RKO (cell line): ENCODE results near the gene JMJD4.

Experiments used
- DNase-seq: peaks from one replicate; pipeline ENCODE4 v3.0.0-alpha.2; 2016; ENCODE audit warnings: low spot score

The JMJD4 gene

DNA sequence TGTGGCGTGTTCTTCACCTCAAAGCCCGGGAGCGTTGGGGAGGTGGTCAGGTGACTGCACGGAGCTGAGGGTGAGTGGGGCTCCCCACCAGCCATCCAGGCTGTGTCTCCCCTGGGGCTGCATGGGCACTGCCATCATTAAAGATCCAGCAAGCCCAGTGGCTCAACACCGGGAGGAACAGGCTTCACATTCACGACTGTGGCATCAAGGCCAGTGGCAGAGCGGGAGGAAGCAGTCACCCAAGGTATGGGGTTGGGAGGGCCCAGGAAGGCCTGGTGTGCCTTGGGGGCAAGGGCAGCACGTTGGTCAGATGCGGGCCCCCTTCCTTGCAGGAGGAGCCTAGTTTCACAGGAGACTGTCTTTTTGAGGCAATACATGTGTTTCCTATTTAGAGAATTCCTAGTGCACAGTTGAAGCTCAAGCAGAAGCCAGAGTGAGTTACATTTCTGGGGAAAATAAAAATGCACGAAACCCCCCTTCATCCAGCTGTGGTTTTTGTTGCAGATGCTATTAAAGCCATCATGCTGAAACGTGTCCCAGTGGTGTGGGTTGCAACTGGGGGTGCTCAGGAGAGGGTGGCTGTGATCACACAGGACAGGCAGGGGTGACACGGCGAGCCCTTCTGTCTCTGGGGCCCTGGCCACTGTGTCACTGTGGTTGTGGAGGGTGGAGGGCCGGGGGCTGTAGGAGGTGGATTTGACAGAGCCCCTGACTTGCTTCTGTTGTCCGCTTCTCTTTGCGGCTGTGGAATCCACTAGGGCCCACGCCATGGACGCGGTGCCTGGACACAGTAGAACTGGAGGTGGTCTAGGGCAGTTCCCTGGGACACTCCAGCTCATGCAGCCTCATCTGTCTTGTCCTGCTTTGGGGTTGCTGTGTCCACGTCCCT, 34.2 kb upstream of the JMJD4 start:
- no peak for DNase-seq

DNA sequence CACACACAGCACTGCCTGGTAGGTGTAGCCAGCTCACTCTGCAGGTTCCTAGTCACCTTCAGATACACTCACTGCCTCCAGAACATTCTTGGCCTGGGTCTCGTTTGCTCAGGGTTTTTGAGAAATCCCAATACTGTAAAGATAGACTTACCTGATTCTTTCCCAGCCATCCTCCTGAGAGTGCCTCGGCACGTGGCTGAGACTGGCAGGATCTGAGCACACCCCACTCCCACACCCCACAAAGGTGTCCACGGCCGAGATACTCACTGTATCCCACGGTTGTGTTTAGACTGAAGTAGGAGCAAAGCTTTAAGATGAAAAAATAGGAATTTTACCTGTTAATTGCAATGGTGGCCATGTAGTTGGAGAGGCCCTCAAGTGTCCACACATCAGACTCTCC, 33.5 kb upstream of the JMJD4 start:
- DNase-seq, result no peak

DNA sequence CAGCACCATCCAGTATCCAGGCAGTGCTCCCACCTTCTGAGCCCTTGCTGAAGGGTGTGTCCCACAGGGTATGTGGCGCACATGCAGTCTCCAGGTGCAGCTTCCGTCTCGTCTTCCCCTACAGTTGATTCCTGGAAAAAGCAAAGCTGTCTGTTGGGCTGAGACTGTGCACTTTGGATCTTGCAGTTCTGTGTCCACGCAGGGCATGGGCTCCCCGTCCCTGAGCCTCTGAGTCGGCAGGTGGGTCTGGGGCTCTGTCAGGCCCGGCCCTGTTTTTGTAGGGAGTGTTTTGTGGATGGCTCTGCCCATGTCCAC, 33.0 kb upstream of the JMJD4 start:
- no peak for DNase-seq

DNA sequence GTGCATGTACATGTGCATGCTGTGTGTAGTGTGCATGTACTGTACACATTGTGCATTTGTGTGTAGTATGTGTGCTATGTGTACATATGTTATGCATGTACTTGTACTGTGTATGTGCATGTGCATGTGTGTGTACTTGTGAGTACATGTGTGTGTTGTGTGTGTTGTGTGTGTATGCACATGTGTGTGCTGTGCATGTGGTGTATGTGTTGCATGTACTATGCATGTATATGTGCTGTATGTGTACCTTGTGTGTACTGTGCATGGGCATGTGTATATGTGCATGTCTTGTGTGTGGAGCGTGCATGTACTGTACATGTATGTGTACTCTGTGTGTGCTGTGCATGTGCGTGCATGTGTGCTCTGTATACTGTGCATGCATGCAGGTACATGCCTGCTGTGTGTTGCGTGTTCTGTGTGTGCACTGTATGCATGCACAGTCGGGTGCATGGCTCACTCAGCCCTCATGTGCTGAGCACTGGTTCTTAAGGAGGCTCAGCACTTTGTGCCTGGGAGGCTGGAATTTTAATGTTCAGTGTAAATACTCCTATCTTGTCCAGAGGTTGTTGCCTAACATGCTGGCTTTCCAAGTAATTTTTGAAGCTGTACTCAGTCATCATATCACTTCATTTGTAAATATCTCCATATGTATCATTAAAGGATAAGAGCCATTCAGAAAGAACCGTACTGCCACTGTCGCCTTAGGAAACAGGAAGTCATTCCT, 32.5 kb upstream of the JMJD4 start:
- DNase-seq, result no peak

DNA sequence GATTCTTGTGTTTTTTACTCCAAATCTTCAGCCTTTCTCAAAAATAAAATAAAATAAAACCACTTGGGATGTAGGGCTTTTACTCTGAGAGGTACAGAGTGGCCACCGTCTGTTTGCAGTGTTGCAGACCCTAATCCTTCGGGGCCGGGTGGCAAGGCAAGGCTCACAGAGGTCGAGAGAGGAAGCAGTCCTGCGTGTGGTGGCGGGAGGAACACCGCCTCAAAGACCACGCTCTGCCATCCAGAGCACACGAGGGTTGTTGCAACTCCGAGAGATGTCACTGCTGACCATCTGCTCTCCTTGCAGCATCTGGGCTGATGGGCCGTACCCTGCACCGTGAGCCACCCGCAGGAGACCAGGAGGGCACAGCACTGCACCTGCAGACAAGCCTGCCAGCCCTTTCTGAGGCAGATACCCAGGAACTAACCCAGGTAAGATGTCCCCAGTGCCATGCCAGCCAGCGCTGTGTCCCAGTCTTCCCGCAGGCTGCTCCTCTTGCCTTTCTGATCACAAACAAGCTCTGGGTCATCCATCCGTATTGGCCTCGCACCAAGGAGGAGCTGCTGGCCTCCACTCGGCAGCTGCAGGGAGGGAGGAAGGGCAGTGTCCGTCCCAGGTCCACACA, 31.7 kb upstream of the JMJD4 start:
- DNase-seq, result no peak

DNA sequence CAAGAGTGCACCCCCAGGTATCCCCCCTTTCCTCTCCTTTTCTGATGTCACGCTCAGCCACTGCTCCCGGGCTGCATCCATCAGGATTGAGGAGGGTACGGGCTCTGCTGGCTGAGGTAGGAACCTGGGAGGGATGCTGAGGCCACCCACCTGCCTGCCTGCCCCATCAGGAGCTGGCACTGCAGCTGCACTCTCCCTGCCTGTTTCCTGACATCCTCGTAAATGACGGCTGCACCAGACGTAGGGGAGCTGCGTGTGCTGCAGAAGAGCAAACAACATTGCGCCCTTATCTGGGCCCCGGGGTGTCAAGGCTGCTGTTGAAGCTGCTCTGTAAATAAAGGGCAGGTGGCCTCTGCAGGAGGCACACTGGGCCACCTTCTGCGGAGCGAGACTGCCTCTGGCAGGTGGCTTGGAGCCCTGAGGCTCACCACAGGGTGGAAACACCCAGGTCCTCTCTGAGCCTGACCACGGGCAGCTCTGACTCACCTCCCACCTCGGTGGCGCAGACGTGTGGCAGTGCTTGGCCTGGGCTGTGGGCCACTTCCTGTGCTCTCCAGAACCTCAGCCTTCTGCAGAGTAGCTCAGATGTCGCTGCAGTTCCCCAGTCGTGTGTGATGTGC, 31.0 kb upstream of the JMJD4 start:
- DNase-seq, result no peak

DNA sequence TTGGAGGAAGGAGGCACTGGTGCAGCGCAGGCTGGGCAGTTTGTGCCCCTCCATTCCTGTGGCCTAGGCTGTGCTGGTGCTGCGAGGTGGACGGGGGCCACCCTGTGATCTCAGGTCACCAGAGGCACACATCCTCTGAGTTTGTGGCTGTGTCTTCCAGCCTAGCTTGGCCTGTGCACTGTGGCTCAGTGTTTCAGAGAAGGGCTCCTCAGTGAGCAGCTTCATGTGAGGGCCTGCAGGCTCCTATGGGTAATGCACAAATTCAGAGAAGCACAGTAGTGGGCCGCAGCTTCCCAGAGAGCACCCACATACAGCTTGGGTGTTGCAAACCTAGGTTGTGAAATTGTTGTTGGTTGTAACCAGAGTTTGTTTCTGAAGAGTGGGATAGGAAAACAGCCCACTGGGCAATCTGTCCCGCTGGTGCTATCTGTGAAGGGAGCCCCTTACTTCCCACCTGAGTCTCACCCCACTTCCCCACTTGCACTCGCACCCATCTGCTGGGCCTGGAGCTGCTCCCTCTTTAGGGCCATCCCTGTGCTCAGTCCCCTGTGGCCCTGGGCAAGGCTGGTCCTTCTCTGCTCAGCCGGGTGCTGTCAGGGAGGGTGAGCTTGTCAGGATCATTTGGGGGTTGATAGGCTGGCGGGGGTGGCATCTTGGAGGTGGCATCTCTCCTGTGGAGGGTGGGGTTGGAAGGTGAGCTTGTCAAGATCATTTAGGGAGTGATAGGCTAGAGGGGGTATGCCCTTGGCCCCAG, 30.3 kb upstream of the JMJD4 start:
- no peak for DNase-seq

DNA sequence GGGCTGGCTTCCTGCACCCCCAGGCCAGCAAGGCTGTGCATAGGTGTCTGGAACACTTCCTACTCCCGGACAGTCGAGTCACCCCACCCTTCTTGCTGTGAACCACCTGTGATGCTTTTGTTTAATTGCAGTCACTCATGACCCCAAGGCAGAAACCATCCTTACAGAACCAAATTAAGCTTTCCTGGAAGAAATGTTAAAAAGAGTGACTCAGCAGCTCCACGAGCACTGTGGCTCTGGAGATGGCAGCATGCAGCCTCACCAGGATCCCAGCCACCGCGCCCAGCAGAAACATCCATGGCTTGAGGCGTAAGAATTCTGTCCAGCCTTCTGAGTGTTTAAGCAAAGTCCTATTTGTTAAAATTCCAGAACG, 28.9 kb upstream of the JMJD4 start:
- DNase-seq, result no peak

DNA sequence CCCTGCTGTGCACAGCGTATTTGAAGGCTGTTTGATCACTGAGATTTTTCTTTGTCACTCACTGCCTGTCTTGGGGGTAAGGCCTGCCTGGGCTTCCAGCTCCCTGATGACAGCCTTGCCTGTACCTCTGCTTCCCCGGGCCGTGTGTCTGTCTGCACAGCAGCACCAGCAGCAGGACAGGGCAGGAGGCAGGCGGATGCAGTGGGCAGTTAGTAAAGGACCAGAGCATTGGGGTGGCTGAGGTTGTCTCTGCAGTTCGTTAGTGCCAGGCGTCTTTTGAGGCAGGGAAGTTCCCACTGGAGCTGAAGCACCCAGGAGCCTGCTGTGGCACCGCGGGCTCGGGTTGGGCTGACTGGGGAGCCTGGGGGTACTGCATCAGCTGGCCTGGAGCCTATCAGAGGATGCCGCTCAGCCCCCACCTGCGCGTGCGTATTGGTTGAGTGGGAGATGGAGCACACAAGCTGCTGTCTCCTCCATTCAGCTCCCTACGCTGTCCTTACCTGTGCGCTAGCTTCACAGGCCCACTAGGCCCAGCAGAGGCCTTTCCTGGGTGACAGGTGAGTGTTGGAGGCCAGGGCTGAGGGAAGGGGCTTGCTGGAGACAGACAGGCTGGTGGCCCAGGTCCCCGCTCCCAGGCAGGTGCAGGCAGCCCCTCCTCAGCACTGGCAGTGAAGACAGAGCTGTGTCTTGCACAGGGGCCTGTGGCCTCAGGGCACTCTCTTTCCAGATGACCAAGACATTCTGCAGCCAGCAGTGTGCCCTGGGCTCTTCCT, 28.3 kb upstream of the JMJD4 start:
- DNase-seq, result no peak

DNA sequence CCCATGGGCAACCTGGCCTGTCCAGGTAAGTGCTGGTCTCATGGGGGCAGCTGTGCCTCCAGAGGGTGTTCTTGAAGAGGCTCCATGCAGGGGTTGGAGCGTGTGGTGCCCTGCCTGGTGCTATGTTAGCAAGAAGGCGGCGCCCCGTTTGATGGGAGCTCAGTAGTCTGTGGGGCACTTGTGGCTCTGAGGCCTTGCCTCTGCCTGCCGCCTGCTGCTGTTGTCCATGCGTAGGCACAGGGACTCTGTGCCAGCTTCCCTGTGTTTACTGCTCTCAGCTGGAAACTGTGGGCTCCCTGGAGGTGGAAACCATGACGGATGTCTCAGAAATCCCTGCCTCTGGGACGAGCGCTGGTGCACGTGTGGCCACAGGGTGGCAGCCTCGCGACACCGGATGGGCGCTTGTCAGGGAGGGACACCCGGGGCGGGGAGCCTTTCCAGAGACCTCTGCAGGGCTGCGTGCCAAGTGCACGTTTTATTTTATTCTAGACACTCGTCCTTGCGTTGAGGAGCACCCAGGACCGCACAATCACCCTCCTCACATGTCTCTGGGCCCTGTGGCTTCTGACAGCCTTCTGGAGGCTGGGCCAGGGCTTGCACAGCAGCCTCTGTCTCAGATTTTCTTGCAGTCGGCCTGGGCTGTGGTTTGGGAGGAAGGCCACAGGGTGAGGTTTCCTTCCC, 27.3 kb upstream of the JMJD4 start:
- DNase-seq, result peak; percentile 71

DNA sequence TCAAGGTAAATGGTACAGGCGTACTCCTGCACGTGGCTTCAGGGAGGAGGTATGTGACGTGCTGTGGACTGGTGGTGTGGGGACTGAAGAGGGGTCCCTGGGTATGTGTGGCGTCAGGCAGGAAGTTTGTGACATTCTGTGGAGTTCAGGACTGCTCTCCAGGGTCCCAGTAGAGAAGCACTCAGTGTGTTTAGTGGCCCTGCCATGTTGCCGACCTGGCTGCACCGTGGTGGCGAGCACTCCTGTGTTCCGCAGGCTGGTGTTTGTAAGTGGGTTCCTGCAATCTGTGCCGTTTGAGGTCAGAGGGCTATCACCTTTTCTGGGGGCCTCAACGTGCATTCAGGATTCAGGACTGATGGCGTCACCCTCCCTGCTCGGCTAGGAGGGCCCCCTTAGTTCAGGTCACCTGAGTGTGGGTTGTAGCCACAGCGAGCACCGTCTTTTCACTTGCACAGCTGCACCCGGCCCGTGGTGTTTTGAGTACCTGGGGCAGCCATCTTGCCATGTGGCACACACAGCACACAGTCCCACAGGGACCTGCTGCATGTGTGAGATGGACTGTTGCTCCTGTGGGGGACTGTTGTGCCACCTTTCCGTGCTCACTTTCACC, 26.6 kb upstream of the JMJD4 start:
- DNase-seq, result no peak

DNA sequence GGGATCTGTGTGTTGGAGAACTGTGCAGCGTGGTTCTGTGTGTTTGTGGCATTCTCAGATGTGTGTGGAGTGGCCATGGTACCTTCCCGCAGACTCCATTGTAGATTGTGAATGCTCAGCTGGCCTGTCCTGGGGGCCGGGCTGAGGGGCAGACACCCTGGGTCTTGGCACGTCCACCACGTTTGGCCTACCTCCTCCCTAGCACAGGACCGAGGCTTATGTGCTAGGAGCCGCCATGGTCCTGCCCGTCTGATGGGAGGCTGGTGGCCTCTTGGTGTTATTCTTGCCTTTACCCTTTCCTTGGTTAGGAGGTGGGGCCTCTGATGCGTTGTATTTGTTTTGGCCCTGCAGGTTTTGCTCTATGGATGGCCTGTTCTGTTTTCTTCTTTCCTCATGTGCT, 25.3 kb upstream of the JMJD4 start:
- DNase-seq, result no peak

DNA sequence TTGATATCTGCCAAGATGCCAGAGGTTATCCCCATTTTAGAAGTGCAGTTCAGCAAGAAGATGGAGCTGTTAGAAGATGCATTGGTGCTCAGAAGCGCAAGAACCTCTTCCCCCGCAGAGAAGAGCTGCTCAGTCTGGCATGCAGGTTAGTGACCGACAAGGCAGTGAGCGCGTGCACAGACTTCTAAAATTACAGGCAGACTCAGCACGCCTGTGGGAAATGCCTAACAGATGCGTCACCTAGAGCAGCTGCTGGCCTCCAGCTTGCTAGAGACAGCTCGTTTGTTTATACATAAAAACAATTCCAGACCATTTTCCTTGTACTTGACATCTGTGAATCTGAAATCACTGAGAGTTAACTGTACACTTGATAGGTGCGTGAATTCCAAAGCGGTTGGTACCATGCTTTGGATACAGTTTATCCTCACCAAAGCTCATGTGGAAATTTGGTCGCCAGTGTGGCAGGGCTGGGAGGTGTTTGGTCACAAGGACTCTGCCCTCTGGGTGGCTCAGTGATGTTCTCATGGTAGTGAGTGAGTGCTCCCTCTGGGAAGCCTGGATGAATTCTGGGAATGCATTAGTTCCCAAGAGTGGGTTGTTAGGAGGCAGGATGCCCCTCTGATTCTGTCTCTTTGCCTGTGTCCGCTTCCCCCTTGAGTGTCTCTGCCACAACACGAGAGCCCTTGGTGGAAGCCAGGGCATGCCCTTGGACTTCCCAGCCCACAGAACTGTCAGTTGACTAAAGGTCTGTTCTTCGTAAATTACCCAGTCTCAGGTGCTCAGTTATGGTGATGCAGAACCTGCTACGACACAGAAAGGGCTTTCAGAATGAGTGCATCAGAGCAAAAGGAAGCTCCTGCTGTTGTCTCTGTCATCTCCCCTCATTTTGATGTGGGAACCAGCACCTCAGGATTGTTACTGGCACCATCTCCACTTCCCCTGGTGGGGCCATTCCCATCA, 24.5 kb upstream of the JMJD4 start:
- peak; percentile 80 for DNase-seq

DNA sequence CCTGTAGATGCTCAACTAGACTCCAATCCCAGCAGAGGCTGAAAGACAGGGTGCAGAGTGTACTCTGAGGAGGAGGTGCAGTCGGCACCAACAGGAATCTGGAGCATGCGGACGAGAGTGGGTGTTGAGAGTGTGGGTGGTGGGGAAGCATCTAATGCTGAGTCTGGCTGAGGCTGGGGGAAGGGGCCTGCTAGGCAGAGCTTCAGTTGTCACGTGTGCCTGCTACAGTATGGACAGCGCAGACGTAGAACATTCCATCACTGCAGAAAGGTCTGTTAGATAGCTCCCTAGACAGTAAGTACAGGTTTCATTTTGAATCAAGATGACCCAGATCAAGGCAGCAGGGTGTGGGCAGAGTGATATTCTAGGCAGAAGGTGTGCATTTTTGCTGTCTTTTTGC, 23.3 kb upstream of the JMJD4 start:
- DNase-seq, result no peak

DNA sequence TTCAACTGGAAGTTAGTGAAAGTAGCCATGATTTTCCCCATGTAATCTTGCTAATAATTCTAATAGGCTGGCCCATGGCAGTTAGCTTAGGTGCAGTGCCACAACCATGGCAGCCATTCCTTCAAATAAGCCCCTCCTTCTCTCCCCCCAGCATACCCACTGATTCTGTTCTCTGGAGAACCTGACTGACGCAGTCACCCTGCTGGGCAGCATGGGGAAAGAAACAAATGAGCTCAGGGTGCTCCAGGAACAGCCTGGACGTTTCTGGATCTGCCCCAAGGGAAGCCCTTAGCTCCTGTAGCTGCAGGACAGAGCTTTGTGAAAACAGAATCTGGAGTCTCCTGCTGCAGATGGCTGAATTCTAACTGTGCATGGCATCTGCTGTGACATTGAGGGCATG, 22.7 kb upstream of the JMJD4 start:
- no peak for DNase-seq

DNA sequence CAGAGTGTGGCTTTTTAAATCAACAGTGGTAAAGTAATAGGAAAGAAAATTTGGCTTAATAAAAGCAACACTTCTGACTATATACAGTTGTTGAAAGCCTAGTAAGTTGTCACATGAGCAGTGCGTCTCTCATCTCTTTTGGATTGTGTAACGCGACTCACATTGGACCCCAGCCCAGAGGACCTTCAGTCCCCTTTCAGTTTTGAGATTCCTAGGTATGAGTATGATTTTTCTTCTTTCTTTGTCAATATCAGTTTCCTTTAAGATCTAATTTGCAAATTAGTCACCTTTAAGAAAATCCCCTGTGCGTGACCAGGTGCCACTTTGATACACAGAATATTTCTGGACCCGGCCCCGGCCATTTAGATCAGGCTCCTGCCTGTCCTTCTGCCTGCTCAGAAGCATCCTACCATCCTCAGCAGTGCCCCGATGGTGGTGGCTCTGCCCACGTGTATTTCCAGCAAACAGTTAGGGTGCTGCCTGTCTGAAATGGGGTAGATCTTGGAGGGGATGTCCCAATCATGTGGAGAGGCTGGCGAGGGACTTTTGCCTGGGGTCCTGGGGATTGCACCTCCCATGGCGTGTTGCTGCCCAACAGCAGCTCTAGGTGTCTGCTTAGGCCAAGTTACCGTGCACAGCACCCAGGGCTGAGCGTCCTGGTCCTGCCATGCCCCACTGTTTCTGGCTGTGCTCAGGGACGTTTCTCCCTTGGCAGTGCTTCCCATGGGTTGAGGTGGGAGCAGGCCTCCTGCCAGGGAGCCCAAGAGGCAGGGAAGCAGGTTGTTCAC, 21.3 kb upstream of the JMJD4 start:
- DNase-seq, result no peak

DNA sequence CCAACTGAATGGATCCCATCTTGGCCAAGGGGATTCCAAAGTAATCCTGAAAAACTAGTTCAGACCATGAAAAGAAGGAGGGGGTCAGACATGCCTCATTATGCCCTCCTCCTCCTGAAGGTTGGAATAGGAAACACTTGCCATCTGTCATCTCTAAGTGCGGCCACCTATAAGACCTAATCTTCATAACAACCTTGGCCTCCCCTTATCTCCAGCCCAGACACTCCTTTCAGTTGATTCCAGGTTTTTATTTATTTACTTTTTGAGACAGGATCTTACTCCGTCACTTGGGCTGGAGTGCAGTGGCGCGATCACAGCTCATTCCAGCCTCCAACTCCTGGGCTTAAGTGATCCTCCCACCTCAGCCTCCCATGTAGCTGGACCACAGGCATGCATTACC, 19.9 kb upstream of the JMJD4 start:
- no peak for DNase-seq

DNA sequence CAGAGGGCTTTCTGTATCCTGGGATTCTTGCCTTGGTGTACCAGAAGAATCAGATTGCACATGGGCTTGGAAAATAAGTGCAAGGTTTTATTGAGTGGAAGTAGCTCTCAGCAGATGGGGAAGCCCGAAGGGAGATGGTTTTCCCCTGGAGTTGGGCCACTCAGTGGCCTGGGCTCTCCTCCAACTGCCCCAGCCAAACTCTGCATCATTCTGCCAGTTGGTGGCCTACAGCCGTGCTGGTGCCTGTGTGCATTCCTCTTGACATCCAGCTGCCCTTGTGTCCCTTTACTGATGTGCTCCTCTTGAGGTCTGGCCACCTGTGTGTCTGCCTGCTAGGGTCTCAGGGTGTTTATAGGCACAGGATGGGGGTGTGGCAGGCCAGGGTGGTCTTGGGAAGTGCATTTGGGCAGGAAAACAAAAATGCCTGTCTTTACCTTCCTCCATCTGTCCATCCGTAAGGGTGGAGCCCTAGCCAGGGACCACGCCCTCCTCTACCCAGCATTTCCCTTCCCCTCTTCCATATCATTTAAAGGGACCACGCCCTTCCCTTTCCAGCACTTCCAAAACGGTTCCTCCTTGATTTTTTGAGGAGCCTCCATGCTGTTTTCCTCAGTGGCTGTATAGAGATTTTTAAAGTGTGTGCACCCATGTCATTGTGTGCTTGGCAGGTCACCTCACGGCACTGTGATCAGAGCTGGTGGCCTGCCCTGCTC, 19.1 kb upstream of the JMJD4 start:
- DNase-seq, result no peak
